HepG2 (cell line): ENCODE data around the gene EPHA10. TPM values are rescaled to one million over a fixed set of nuclear protein-coding genes. Genes with fewer than 3 reads are reported as not detected.

Source experiments
- CCAR2 ChIP-seq: fragments of 200-400 bp; formaldehyde crosslinking; optimal IDR thresholded peaks from 2 replicates; pipeline ENCODE3; 2018; ENCODE audit warnings: low read depth, mild to moderate bottlenecking, low read length, moderate library complexity
- GRHL1 ChIP-seq: sonication (generic); formaldehyde crosslinking; conservative IDR thresholded peaks from 2 replicates; pipeline ENCODE4 v1.8.0; 2022; ENCODE audit warnings: missing genetic modification reagents
- KAT2B ChIP-seq: fragments of 150-350 bp; IDR thresholded peaks from 2 replicates; pipeline ENCODE4 v1.6.1; 2014; ENCODE audit warnings: low read depth, low read length, borderline replicate concordance
- KLF11 ChIP-seq: IDR thresholded peaks from 2 replicates; pipeline ENCODE4 v1.6.1; 2016; ENCODE audit warnings: missing compliant biosample characterization
- PRPF4 ChIP-seq: fragments of 200-400 bp; formaldehyde crosslinking; IDR thresholded peaks from 2 replicates; pipeline ENCODE4 v1.6.1; 2016; ENCODE audit warnings: low read length, low read depth; ENCODE audit not compliant: poor library complexity, severe bottlenecking
- SP4 ChIP-seq: sonication (generic); formaldehyde crosslinking; IDR thresholded peaks from 2 replicates; pipeline ENCODE4 v1.8.1; 2023; ENCODE audit warnings: mild to moderate bottlenecking, missing genetic modification reagents
- U2AF1 ChIP-seq: fragments of 200-400 bp; formaldehyde crosslinking; optimal IDR thresholded peaks from 2 replicates; pipeline ENCODE3; 2017; ENCODE audit warnings: mild to moderate bottlenecking, low read depth, low read length
- ZBTB40 ChIP-seq, 2 experiments: fragments of 450-650 bp in 1 of 2; sonication (generic) in 1 of 2; formaldehyde crosslinking in 1 of 2; IDR thresholded peaks; 2 replicates each; pipeline versions ENCODE4 v1.6.1 to v1.8.0; 2016 to 2022; ENCODE audit warnings: antibody characterized with exemption in 1 of 2, mild to moderate bottlenecking in 1 of 2, missing genetic modification reagents in 1 of 2
- ZNF432 ChIP-seq: sonication (generic); formaldehyde crosslinking; IDR thresholded peaks from 2 replicates; pipeline ENCODE4 v1.5.0; 2020; ENCODE audit warnings: missing genetic modification reagents, mild to moderate bottlenecking, borderline replicate concordance
- ZNF547 ChIP-seq: sonication (generic); formaldehyde crosslinking; IDR thresholded peaks from 2 replicates; pipeline ENCODE4 v1.5.1; 2020; ENCODE audit warnings: mild to moderate bottlenecking, missing genetic modification reagents
- ZNF768 ChIP-seq: sonication (generic); formaldehyde crosslinking; IDR thresholded peaks from 2 replicates; pipeline ENCODE4 v1.4.0; 2020; ENCODE audit warnings: missing genetic modification reagents
- ZNF770 ChIP-seq: sonication (generic); formaldehyde crosslinking; IDR thresholded peaks from 2 replicates; pipeline ENCODE4 v1.5.0; 2020; ENCODE audit warnings: mild to moderate bottlenecking, missing genetic modification reagents
- polyA plus RNA-seq, 8 experiments: library from polyadenylated mRNA; depleted of rRNA in 3 of 8; stranded (reverse) in 7 of 8; unstranded in 1 of 8; fragments of >200 nt; fragmentation: Illumina TruSeq in 4 of 8; extraction: Trizol in 4 of 8; gene quantifications; 2 replicates each; pipeline versions ENCODE4 v1.2.1 to v1.2.3, GENCODE V29; 2011 to 2016; ENCODE audit warnings: low read depth in 4 of 8, missing spikeins in 1 of 8, mixed read lengths in 1 of 8; ENCODE audit not compliant: insufficient read depth in 1 of 8
- total RNA-seq, 5 experiments: library from RNA; depleted of rRNA; stranded (reverse); fragments of >200 nt; fragmentation: Illumina TruSeq; extraction: Trizol; gene quantifications; 2 replicates each; pipeline ENCODE4 v1.2.3, GENCODE V29; 2016; ENCODE audit warnings: low read depth in 1 of 5
- TF ChIP-seq, protein P1 (sequence below): sonication (generic); formaldehyde crosslinking; IDR thresholded peaks from 2 replicates; pipeline ENCODE4 v1.8.1; 2023; ENCODE audit warnings: mild to moderate bottlenecking, missing genetic modification reagents

Gene EPHA10
- total and polyA plus RNA-seq, 2 of the 13 experiments (the other 11 are each of a cell fraction or from before 2014, with no cell fraction given), result 0.11 to 0.58 TPM

DNA sequence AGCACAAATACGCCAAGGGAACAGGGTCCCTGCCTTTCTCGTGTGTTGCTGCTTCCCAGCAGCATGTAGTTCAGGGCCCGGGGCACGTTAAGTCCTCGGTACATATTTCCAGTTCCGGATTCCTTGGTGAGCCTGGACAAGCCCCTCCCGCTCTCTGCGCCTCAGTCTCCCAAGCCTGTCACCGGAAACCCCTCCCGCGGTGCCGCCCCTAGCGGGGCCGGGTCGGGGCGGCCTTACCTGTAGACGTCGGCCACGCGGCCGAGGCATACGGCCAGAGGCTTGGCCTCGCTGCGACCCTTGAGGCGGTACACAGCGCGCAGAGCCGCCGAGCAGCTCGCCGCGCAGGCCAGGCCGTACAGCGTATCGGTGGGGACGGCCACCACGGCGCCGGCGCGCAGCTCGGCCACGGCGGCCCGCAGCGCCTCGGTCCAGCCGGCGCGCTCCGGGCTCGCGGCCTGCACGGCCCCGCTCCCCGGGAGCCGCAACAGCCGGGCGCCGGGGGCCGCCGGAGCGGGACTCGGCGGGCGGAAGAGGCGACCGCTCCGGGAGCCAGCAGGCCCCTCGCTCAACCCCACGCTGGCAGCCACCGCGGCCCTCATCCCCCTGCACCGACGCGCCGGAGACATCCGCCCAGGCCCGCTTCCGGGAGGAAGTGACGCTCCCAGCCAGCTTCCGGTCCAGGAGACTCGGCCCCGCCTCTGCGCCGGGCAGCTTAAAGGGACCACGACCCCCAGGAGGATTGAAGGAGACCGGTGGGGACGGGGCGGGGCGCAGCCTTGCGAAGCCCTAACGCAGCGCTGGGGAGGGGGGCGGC, 42.8 kb upstream of the EPHA10 start, which contains the start of the genes C1orf122 and YRDC (continued):
- TF ChIP-seq ZBTB40 (IDR thresholded peaks at IDR 0.05), result peak; percentile 76
- peak; percentile 71; the same call in 1 of the 2 replicates for TF ChIP-seq ZBTB40 (CRISPR knock-in tag; IDR thresholded peaks at IDR 0.05)
- TF ChIP-seq ZNF432 (CRISPR knock-in tag), result no peak
- no peak for TF ChIP-seq KAT2B
- TF ChIP-seq, protein P1, sequence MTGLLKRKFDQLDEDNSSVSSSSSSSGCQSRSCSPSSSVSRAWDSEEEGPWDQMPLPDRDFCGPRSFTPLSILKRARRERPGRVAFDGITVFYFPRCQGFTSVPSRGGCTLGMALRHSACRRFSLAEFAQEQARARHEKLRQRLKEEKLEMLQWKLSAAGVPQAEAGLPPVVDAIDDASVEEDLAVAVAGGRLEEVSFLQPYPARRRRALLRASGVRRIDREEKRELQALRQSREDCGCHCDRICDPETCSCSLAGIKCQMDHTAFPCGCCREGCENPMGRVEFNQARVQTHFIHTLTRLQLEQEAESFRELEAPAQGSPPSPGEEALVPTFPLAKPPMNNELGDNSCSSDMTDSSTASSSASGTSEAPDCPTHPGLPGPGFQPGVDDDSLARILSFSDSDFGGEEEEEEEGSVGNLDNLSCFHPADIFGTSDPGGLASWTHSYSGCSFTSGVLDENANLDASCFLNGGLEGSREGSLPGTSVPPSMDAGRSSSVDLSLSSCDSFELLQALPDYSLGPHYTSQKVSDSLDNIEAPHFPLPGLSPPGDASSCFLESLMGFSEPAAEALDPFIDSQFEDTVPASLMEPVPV, result no peak
- TF ChIP-seq PRPF4, result no peak
- TF ChIP-seq GRHL1 (CRISPR knock-in tag), result no peak
- TF ChIP-seq ZNF547 (CRISPR knock-in tag), result no peak
- TF ChIP-seq SP4 (CRISPR knock-in tag), result peak; percentile 53
- TF ChIP-seq U2AF1, result no peak
- no peak for TF ChIP-seq KLF11 (CRISPR knock-in tag)
- TF ChIP-seq ZNF768, result peak; percentile 41; the same call in 1 of the 2 replicates
- TF ChIP-seq CCAR2, result no peak
- no peak for TF ChIP-seq ZNF770 (CRISPR knock-in tag)
